DND-41 (cell line): Measurements from ENCODE around the gene POLL.

ENCODE experiments used
- ATAC-seq: fragments of 200-7000 bp; cut with Tn5 transposase; 3 replicates; pipeline ENCODE4 v1.9.1; 2021; ENCODE audit warnings: low read depth; ENCODE audit not compliant: insufficient read depth
- DNase-seq: peaks from one replicate; pipeline ENCODE4 v3.0.0-alpha.2; 2020
- H2AFZ ChIP-seq: 2 replicates; pipeline ENCODE4 v1.6.0; 2012; ENCODE audit warnings: low read depth, low read length
- H3K27ac ChIP-seq: 2 replicates; pipeline ENCODE4 v1.5.1; 2012; ENCODE audit warnings: low read length, inconsistent platforms
- H3K27me3 ChIP-seq: fragments of 200-600 bp; sonication (generic); 2 replicates; pipeline ENCODE4 v1.6.0; 2012; ENCODE audit warnings: low read length, mild to moderate bottlenecking, inconsistent platforms; ENCODE audit not compliant: insufficient read depth, poor library complexity
- H3K36me3 ChIP-seq: 2 replicates; pipeline ENCODE4 v1.5.1; 2012; ENCODE audit warnings: low read length, inconsistent platforms; ENCODE audit not compliant: insufficient read depth
- H3K4me1 ChIP-seq: 2 replicates; pipeline ENCODE4 v1.5.1; 2012; ENCODE audit warnings: mild to moderate bottlenecking, low read length; ENCODE audit not compliant: insufficient read depth
- H3K4me2 ChIP-seq: 2 replicates; pipeline ENCODE4 v1.6.0; 2012; ENCODE audit warnings: mild to moderate bottlenecking, moderate library complexity, low read length, inconsistent platforms; ENCODE audit not compliant: insufficient read depth
- H3K4me3 ChIP-seq, 2 experiments: fragments of 200-600 bp in 1 of 2; shearing (Covaris generic) in 1 of 2; 2 replicates each; pipeline ENCODE4 v1.5.1; 2012 to 2016; ENCODE audit warnings: inconsistent platforms in 2 of 2, low read length in 2 of 2, mild to moderate bottlenecking in 2 of 2, low read depth in 1 of 2, moderate library complexity in 1 of 2
- H3K79me2 ChIP-seq: 2 replicates; pipeline ENCODE4 v1.6.0; 2012; ENCODE audit warnings: low read length, inconsistent platforms; ENCODE audit not compliant: insufficient read depth
- H3K9ac ChIP-seq: 2 replicates; pipeline ENCODE4 v1.6.0; 2012; ENCODE audit warnings: low read depth, mild to moderate bottlenecking, inconsistent platforms, low read length, moderate library complexity
- H3K9me3 ChIP-seq: 2 replicates; pipeline ENCODE4 v1.5.1; 2012; ENCODE audit warnings: low read length, moderate library complexity, mild to moderate bottlenecking, inconsistent platforms; ENCODE audit not compliant: insufficient read depth, severe bottlenecking
- H4K20me1 ChIP-seq: 2 replicates; pipeline ENCODE4 v1.6.0; 2012; ENCODE audit warnings: low read length; ENCODE audit not compliant: insufficient read depth
- EZH2 ChIP-seq: IDR thresholded peaks from 3 replicates; pipeline ENCODE4 v1.6.1; 2012; ENCODE audit warnings: borderline replicate concordance, low read depth, mild to moderate bottlenecking, moderate library complexity, low read length, inconsistent platforms; ENCODE audit not compliant: severe bottlenecking
- TF ChIP-seq, protein P1 (sequence below): IDR thresholded peaks from 2 replicates; pipeline ENCODE4 v1.5.1; 2012; ENCODE audit warnings: borderline replicate concordance, low read length, moderate library complexity, mild to moderate bottlenecking; ENCODE audit not compliant: poor library complexity, severe bottlenecking; ENCODE audit errors: extremely low read depth

POLL gene

DNA sequence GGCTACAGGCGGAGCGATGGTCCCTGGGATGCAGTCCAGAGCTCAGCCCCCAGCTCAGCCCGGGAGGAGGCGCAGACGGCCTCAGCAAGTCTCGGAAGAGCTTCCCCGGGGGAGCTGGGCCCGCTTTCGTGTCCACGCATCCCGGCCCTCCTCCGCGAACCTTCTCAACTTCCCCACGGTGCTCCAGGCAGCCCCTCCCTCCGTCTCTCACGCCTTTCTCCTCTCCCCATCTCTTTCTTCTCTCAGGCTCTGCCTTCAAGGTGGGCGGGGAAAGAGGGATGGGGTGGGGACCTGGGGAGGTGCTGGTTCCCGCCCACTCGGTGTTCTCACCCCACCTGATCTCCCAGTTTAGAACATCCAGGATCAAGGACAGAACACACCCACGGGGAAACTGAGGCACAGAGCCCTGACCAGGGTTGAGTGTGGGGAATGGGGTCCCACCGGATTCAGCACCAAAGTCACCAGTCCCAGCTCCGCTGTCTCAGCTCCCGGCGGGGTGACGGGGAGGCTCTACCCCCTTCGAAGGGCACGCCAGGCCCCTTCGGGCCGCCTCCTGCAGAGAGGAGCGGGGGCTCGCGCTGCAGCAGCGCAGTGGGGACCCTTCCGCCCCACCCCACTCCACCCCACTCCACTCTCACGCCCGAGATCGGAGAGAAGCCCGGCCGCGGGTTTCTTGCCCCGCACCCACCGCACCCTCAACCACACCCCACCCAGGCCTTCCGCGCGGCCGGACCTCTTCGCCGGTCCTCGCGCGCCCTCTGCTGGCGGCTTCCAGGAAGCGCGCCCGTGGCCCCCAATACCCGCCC lies 18.2 kb downstream of the POLL start:
- H3K4me2 ChIP-seq: peak overlapping the region; percentile 97
- H3K36me3 ChIP-seq: no peaks in the 10 kb centered on the region
- ATAC-seq: peak; percentile 87
- peak overlapping the region in 1 of 2 experiments; percentile 60; a peak in 3 of 4 replicates for H3K4me3 ChIP-seq
- peak overlapping the region; percentile 96 for H2AFZ ChIP-seq
- no peak overlapping the region for H3K27ac ChIP-seq
- H3K27me3 ChIP-seq: no peaks in the 10 kb centered on the region
- H3K9me3 ChIP-seq: no peaks in the 10 kb centered on the region
- no peaks in the 10 kb centered on the region for H4K20me1 ChIP-seq
- H3K4me1 ChIP-seq: peaks cover 16% of the 10 kb centered on the region
- H3K9ac ChIP-seq: peak overlapping the region; percentile 59
- H3K79me2 ChIP-seq: no peaks in the 10 kb centered on the region
- DNase-seq: peak; percentile 79
- no peak for TF ChIP-seq EZH2
- TF ChIP-seq, protein P1, sequence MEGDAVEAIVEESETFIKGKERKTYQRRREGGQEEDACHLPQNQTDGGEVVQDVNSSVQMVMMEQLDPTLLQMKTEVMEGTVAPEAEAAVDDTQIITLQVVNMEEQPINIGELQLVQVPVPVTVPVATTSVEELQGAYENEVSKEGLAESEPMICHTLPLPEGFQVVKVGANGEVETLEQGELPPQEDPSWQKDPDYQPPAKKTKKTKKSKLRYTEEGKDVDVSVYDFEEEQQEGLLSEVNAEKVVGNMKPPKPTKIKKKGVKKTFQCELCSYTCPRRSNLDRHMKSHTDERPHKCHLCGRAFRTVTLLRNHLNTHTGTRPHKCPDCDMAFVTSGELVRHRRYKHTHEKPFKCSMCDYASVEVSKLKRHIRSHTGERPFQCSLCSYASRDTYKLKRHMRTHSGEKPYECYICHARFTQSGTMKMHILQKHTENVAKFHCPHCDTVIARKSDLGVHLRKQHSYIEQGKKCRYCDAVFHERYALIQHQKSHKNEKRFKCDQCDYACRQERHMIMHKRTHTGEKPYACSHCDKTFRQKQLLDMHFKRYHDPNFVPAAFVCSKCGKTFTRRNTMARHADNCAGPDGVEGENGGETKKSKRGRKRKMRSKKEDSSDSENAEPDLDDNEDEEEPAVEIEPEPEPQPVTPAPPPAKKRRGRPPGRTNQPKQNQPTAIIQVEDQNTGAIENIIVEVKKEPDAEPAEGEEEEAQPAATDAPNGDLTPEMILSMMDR: peak; percentile 70

DNA sequence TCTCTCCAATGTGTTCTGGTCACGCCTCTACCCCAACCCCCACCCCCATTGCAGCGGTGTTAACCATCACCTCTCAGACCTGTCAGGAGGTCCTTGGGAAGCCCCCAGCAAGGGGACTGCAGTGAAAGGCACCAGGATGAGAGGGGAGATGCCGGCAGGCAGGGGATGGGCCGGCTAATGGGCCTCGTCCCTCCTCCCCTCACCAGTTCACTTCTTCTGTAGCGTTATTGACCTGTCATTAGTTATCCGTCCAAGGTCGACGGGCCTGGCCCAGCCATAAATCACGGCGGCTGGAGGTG lies 18.8 kb downstream of the POLL start:
- H3K9me3 ChIP-seq: no peaks in the 10 kb centered on the region
- H3K27me3 ChIP-seq: no peaks in the 10 kb centered on the region
- no peaks in the 10 kb centered on the region for H3K36me3 ChIP-seq
- DNase-seq (no peak), ATAC-seq (no peak)
- H4K20me1 ChIP-seq: no peaks in the 10 kb centered on the region
- no peaks in the 10 kb centered on the region for H3K79me2 ChIP-seq
- H3K9ac ChIP-seq: no peak overlapping the region
- H2AFZ ChIP-seq: no peak overlapping the region
- no peak overlapping the region for H3K4me3 ChIP-seq
- H3K4me2 ChIP-seq: no peak overlapping the region
- H3K4me1 ChIP-seq: peaks cover 16% of the 10 kb centered on the region
- H3K27ac ChIP-seq: no peak overlapping the region
- TF ChIP-seq, protein P1: no peak
- no peak for TF ChIP-seq EZH2

DNA sequence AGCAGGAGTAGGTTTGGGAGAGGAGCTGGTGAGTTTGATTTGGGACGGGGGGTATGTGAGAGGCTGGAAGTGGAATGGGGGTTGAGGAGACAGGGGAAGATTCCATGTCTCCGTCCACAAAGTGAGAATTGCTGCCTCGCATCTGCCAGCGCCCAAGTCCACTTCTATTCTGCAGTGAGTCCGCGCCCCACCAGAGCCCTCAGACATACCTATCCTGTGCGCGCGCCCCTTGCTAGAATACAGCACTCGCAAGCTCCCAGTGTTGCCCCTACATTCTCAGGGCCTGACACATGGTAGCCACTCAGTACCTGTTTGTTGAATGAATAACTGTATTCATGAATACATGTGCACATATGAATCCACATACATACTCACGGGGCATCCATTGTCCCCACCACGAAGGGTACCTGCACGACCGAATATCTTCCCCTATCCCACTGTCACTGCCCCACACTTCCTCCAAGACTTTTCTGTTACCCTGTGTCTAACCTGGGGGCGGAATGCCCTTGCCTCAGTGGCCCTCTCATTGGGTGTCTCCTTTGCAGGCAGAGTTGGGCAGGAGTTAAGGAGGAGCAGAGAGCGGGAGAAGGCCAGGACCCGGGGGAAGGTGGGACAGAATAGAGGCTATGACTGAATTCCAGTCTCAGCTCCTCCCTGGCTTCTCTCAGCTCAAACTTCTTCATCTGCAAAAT lies 19.9 kb downstream of the POLL start:
- TF ChIP-seq EZH2: no peak
- TF ChIP-seq, protein P1: no peak
- no peak for ATAC-seq
- peaks cover 16% of the 10 kb centered on the region for H3K4me1 ChIP-seq
- H3K79me2 ChIP-seq: no peaks in the 10 kb centered on the region
- no peak overlapping the region for H3K27ac ChIP-seq
- no peak overlapping the region for H3K4me2 ChIP-seq
- H3K36me3 ChIP-seq: no peaks in the 10 kb centered on the region
- no peak for DNase-seq
- H3K27me3 ChIP-seq: no peaks in the 10 kb centered on the region
- no peak overlapping the region for H3K4me3 ChIP-seq
- H2AFZ ChIP-seq: no peak overlapping the region
- H4K20me1 ChIP-seq: no peaks in the 10 kb centered on the region
- H3K9me3 ChIP-seq: no peaks in the 10 kb centered on the region
- no peak overlapping the region for H3K9ac ChIP-seq
